Upper lobe of right lung (tissue), 1 donor: ENCODE data around the gene CKS2. TPM values are rescaled to one million over a fixed set of nuclear protein-coding genes. Genes with fewer than 3 reads are reported as not detected.

Source experiments
- ATAC-seq: fragments of 200-7000 bp; cut with Tn5 transposase; one replicate; pipeline ENCODE4 v1.9.1; 2020; ENCODE audit warnings: mild to moderate bottlenecking, moderate library complexity
- DNase-seq: peaks from one replicate; pipeline ENCODE4 v3.0.0-alpha.2; 2020
- H3K27ac ChIP-seq: fragments of 200-600 bp; one replicate; pipeline ENCODE4 v1.8.0; 2022
- H3K27me3 ChIP-seq: fragments of 200-600 bp; one replicate; pipeline ENCODE4 v1.8.0; 2022; ENCODE audit warnings: mild to moderate bottlenecking
- H3K36me3 ChIP-seq: fragments of 200-600 bp; one replicate; pipeline ENCODE4 v1.8.0; 2022
- H3K4me1 ChIP-seq: fragments of 200-600 bp; one replicate; pipeline ENCODE4 v1.8.0; 2022
- H3K4me3 ChIP-seq: fragments of 200-600 bp; one replicate; pipeline ENCODE4 v1.8.0; 2022; ENCODE audit warnings: mild to moderate bottlenecking
- H3K9me3 ChIP-seq: fragments of 200-600 bp; one replicate; pipeline ENCODE4 v1.8.0; 2022
- CTCF ChIP-seq: fragments of 200-600 bp; IDR thresholded peaks from one replicate; pipeline ENCODE4 v1.8.0; 2022; ENCODE audit warnings: antibody characterized with exemption
- intact Hi-C: fragments of 100-400 bp; cut with DNase I; formaldehyde crosslinking; loops from one replicate; pipeline ENCODE4 v1.11.0; 2022
- total RNA-seq: library from RNA; stranded (reverse); fragmentation: NEBNext Ultra II Directional; extraction: Animal tissue kit (Norgen Biotek cat#: 25700); gene quantifications from one replicate; pipeline ENCODE4 v1.2.1, GENCODE V29; 2021
- donor health status: DM: no; HTN: yes; CAD: no; lungs with severe emphysema.

Gene CKS2
- total RNA-seq, 1 donor from 2014 or later: 15.0 TPM

- peaks cover 66% of the 10 kb centered on the region for H3K36me3 ChIP-seq
- no peaks in the 10 kb centered on the region for H3K9me3 ChIP-seq
- no peak for TF ChIP-seq CTCF
- ATAC-seq (no peak), DNase-seq (no peak)
- peaks cover 16% of the 10 kb centered on the region for H3K4me1 ChIP-seq
- H3K4me3 ChIP-seq: no peak overlapping the region
- no peaks in the 10 kb centered on the region for H3K27me3 ChIP-seq
- intact Hi-C loops: no loop called here
- H3K27ac ChIP-seq: no peak overlapping the region
Measured at GRCh38 chr9:89361031-89361430, 50.0 kb downstream of the CKS2 start.

DNA sequence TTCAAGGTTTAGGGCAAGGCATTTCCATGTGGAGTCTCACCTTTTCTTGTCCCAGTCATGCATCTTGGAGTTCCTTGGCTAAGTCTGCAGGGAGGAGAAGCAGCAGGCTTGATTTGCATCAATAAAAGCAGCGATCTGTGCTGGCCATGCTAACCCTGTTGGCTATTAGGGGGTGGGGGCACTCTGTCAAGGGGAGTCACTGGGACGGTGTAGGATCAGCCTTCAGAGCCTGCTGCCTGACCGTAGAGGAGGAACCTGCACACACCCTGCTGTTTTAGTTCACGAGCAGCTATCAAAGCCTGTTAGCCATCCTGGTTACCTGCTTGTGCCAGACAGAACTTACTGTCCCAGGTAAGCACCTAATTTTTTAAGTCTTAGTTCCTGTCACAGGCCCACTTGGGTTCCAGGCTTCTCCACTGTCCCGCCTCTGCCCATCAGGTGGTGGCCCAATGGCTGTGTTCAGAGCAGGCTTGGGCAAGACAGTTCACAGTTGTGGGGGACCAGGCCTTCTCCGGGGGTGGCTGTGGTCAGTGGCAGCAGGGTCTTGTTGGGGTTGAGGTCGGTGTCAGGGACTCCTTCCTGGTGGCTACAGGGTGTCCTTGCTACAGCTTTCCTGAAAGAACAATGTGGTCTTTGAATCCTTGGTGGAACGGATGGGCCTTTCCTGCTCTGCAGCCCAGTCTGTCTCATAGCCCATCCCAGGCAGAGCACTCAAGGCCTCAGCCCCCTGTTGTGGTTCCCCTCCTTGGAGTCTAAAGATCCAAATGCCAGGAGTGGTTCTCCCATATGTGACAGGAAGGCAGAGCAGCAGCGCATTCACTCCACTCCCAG lies 51.0 kb downstream of the CKS2 start:
- Histone ChIP-seq H3K4me3 (no peak overlapping the region), H3K4me1 (peaks cover 16% of the 10 kb centered on the region), H3K27me3 (no peaks in the 10 kb centered on the region), H3K36me3 (peaks cover 56% of the 10 kb centered on the region), H3K27ac (no peak overlapping the region), H3K9me3 (no peaks in the 10 kb centered on the region)
- DNase-seq (no peak), ATAC-seq (no peak)
- intact Hi-C loops: no loop called here
- no peak for TF ChIP-seq CTCF

DNA sequence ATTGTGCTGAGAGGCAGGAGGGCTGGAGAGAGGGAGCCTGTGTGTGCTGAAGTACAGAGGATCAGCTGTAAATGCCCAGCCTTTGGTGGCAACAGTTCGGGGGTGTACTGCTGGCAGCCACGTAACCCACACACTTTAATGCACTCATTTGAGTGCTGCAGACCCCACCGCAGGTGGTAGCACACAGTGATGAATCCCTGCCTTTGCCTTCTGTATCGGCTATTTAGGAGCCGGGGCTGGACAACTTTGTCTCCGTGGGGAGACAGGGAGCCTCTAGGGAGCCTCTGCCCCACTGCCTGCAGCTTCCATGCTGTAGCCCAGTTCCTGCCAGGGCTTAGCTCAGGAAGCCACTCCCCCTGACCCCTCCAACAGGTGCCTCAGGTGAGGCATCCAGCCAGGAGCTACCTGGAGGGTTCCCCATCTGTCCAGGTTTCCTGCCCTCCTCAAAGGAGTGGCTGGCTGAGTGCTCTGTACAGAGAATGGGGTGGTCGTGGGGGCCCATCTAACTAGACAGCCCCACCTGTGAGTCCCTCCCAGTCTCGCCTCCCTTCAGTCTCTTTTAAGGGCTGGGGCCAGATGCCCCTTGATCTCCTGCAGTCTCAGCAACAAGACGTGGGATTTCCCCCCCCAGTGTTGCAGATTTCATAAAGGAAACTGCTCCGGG lies 51.8 kb downstream of the CKS2 start:
- no peaks in the 10 kb centered on the region for H3K27me3 ChIP-seq
- H3K36me3 ChIP-seq: peaks cover 49% of the 10 kb centered on the region
- H3K4me1 ChIP-seq: peaks cover 16% of the 10 kb centered on the region
- intact Hi-C loops: no loop called here
- no peak for ATAC-seq
- H3K4me3 ChIP-seq: no peak overlapping the region
- no peaks in the 10 kb centered on the region for H3K9me3 ChIP-seq
- DNase-seq: no peak
- TF ChIP-seq CTCF: no peak
- no peak overlapping the region for H3K27ac ChIP-seq

- no peaks in the 10 kb centered on the region for H3K9me3 ChIP-seq
- H3K27me3 ChIP-seq: no peaks in the 10 kb centered on the region
- DNase-seq (no peak), ATAC-seq (no peak)
- intact Hi-C loops: no loop called here
- no peak for TF ChIP-seq CTCF
- H3K36me3 ChIP-seq: peaks cover 44% of the 10 kb centered on the region
- no peak overlapping the region for H3K4me3 ChIP-seq
- H3K27ac ChIP-seq: no peak overlapping the region
- peaks cover 16% of the 10 kb centered on the region for H3K4me1 ChIP-seq
Measured at GRCh38 chr9:89363311-89363670, 52.3 kb downstream of the CKS2 start.

DNA sequence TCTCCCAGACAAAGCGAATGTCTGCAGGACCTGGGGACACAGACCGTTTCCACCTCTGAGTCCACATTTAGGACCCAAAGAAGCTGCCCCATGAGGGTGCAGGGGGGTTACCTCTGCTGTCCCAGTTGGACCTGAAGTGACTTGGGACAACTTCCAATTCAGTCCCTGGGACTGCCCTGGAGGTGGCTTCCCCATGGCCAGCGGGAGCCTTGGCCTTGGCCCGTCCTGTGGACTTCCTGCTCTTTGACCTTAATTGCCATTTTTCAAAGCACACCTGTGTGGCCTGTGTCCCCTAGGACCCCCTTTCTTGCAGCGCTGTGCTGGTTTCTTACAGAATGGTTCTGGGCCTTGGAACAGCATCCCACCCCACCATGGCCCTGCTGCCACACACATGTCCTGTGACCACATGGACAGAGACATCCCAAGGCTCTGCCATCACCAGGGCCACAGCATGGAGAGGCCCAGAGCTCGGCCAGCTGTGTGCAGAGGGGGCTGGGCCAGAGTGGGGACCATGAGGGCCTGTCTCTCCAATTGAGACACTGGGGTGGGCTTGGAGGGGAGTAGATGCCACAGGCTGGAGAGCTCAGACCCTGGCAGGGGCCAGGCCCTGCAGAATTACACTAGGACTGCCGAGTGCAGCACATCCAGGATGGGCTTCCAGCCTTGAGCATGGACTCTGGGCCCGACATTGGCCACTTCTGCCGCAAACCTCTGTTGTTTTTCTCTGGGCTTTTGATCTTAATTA lies 53.1 kb downstream of the CKS2 start:
- no peaks in the 10 kb centered on the region for H3K27me3 ChIP-seq
- DNase-seq (peak; percentile 53), ATAC-seq (no peak)
- H3K4me1 ChIP-seq: peaks cover 14% of the 10 kb centered on the region
- H3K4me3 ChIP-seq: no peak overlapping the region
- no peak overlapping the region for H3K27ac ChIP-seq
- H3K9me3 ChIP-seq: no peaks in the 10 kb centered on the region
- H3K36me3 ChIP-seq: peaks cover 36% of the 10 kb centered on the region
- intact Hi-C loops: no loop called here
- TF ChIP-seq CTCF: no peak
